Breast epithelium (tissue), 4 donors: Measurements from ENCODE around the gene SEC24C. TPM values are rescaled to one million over a fixed set of nuclear protein-coding genes. Genes with fewer than 3 reads are reported as not detected.

Experiments used
- DNase-seq, 2 donors: peaks; one replicate each; pipeline ENCODE4 v3.0.0-alpha.2; 2019; ENCODE audit warnings: low spot score in 2 of 2
- H3K27ac ChIP-seq, 2 donors: fragments of 200-600 bp; sonication (generic) in 1 of 2; one replicate each; pipeline ENCODE4 v1.5.1; 2016 to 2019; ENCODE audit warnings: mild to moderate bottlenecking in 1 of 2
- H3K27me3 ChIP-seq, 2 donors: fragments of 200-600 bp; sonication (generic) in 1 of 2; one replicate each; pipeline versions ENCODE4 v1.5.1 to v1.6.0; 2017 to 2019; ENCODE audit warnings: control low read depth in 1 of 2, mild to moderate bottlenecking in 1 of 2
- H3K36me3 ChIP-seq: fragments of 200-600 bp; one replicate; pipeline ENCODE4 v1.5.1; 2019
- H3K4me1 ChIP-seq, 2 donors: fragments of 200-600 bp; sonication (generic); one replicate each; pipeline ENCODE4 v1.5.1; 2016 to 2019; ENCODE audit warnings: control low read depth in 1 of 2
- H3K4me3 ChIP-seq, 3 donors: fragments of 200-600 bp; sonication (generic); 1 replicate in 2 of 3; 2 replicates in 1 of 3; pipeline ENCODE4 v1.5.1; 2016 to 2019; ENCODE audit warnings: mild to moderate bottlenecking in 3 of 3, moderate library complexity in 2 of 3
- H3K9me3 ChIP-seq, 2 donors: fragments of 200-600 bp; sonication (generic) in 1 of 2; one replicate each; pipeline ENCODE4 v1.5.1; 2016 to 2019; ENCODE audit warnings: control low read depth in 1 of 2
- POLR2A ChIP-seq: fragments of 450-650 bp; IDR thresholded peaks from one replicate; pipeline ENCODE4 v1.6.1; 2016; ENCODE audit warnings: antibody characterized with exemption, mild to moderate bottlenecking, moderate library complexity
- POLR2AphosphoS5 ChIP-seq, 3 donors: sonication (generic); formaldehyde crosslinking; IDR thresholded peaks; one replicate each; pipeline ENCODE4 v1.6.1; 2017; ENCODE audit warnings: antibody characterized with exemption in 3 of 3
- intact Hi-C: fragments of 100-400 bp; cut with DNase I; formaldehyde crosslinking; loops from one replicate; pipeline ENCODE4 v1.15.1; 2023; ENCODE audit warnings: low total_unique reads
- total RNA-seq, 3 donors: library from RNA; depleted of rRNA; stranded (reverse); fragments of >200 nt; gene quantifications; one replicate each; pipeline ENCODE4 v1.1.0, GENCODE V29; 2016
- TF ChIP-seq, protein P1 (sequence below), 3 donors: fragments of 450-650 bp; IDR thresholded peaks; one replicate each; pipeline ENCODE4 v1.5.1; 2016 to 2017; ENCODE audit warnings: antibody characterized with exemption in 3 of 3, mild to moderate bottlenecking in 3 of 3, moderate library complexity in 3 of 3

The SEC24C gene
- total RNA-seq, 3 donors from 2014 or later = 33.9 to 57.7 (median 50.1) TPM

DNA sequence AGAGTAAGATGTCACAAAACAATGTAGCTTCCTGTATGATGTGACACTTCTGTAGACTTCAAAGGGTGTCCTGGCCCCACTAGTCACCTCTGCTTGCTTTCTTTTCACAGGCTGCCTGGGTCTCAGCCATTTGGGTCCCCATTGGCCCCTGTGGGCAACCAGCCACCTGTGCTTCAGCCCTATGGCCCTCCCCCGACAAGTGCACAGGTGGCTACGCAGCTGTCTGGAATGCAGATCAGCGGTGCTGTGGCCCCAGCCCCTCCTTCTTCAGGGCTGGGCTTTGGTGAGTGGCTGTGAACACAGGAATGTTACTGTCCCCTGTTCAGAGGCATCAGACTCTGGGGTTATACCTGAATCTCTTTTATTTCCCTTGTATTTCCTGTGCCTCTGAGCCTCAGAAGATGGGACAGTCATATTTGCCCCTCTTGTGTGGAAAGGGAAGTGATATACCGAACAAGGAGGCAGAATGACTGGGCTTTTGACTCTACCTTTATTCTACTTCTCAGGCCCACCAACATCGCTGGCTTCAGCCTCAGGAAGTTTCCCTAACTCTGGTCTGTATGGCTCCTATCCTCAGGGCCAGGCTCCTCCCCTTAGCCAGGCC lies 15.4 kb downstream of the SEC24C start:
- TF ChIP-seq POLR2A = no peak
- TF ChIP-seq, protein P1, sequence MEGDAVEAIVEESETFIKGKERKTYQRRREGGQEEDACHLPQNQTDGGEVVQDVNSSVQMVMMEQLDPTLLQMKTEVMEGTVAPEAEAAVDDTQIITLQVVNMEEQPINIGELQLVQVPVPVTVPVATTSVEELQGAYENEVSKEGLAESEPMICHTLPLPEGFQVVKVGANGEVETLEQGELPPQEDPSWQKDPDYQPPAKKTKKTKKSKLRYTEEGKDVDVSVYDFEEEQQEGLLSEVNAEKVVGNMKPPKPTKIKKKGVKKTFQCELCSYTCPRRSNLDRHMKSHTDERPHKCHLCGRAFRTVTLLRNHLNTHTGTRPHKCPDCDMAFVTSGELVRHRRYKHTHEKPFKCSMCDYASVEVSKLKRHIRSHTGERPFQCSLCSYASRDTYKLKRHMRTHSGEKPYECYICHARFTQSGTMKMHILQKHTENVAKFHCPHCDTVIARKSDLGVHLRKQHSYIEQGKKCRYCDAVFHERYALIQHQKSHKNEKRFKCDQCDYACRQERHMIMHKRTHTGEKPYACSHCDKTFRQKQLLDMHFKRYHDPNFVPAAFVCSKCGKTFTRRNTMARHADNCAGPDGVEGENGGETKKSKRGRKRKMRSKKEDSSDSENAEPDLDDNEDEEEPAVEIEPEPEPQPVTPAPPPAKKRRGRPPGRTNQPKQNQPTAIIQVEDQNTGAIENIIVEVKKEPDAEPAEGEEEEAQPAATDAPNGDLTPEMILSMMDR (IDR thresholded peaks at IDR 0.05) = no peak
- no peak for TF ChIP-seq POLR2AphosphoS5 (IDR thresholded peaks at IDR 0.05)
- no peaks in the 10 kb centered on the region for H3K4me1 ChIP-seq
- no peaks in the 10 kb centered on the region for H3K9me3 ChIP-seq
- H3K36me3 ChIP-seq = peaks cover 12% of the 10 kb centered on the region
- no peak overlapping the region for H3K4me3 ChIP-seq
- intact Hi-C loops = no loop called here
- H3K27me3 ChIP-seq = no peaks in the 10 kb centered on the region
- no peak for DNase-seq
- peak overlapping the region in 1 of 2 donors; percentile 14 for H3K27ac ChIP-seq

DNA sequence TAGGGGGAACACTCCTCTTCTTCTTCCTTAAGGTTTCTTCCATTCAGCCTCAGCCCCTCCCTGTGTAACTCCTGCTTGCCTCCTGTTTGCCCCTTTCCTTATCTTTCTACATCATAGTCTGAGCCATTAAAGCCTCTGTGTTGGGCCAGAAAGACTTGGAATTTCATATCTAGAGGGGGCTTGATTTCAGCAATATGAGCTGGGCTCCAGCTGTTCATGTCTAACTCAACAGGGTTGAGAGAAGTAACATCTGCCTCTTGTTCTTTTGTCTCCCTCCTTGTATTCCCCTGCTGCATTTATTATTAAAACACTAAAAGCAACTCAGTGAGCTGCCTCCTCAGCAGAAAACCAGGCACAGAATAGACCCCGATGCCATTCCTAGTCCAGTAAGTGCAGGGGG lies 17.6 kb downstream of the SEC24C start:
- H3K27ac ChIP-seq = no peak overlapping the region
- no peak for DNase-seq
- TF ChIP-seq POLR2A (no peak), POLR2AphosphoS5 (IDR thresholded peaks at IDR 0.05) (no peak)
- TF ChIP-seq, protein P1 (IDR thresholded peaks at IDR 0.05) = no peak
- H3K36me3 ChIP-seq = peaks cover 23% of the 10 kb centered on the region
- intact Hi-C loops = no loop called here
- no peaks in the 10 kb centered on the region for H3K4me1 ChIP-seq
- no peak overlapping the region for H3K4me3 ChIP-seq
- no peaks in the 10 kb centered on the region for H3K9me3 ChIP-seq
- no peaks in the 10 kb centered on the region for H3K27me3 ChIP-seq

GRCh38 chr10:73762915-73763314 lies 18.7 kb downstream of the SEC24C start:
- H3K36me3 ChIP-seq = peaks cover 23% of the 10 kb centered on the region
- TF ChIP-seq, protein P1 (IDR thresholded peaks at IDR 0.05) = no peak
- TF ChIP-seq POLR2A (no peak), POLR2AphosphoS5 (IDR thresholded peaks at IDR 0.05) (no peak)
- no peaks in the 10 kb centered on the region for H3K27me3 ChIP-seq
- intact Hi-C loops = no loop called here
- H3K27ac ChIP-seq = no peak overlapping the region
- no peak overlapping the region for H3K4me3 ChIP-seq
- no peak for DNase-seq
- H3K9me3 ChIP-seq = no peaks in the 10 kb centered on the region
- H3K4me1 ChIP-seq = no peaks in the 10 kb centered on the region

DNA sequence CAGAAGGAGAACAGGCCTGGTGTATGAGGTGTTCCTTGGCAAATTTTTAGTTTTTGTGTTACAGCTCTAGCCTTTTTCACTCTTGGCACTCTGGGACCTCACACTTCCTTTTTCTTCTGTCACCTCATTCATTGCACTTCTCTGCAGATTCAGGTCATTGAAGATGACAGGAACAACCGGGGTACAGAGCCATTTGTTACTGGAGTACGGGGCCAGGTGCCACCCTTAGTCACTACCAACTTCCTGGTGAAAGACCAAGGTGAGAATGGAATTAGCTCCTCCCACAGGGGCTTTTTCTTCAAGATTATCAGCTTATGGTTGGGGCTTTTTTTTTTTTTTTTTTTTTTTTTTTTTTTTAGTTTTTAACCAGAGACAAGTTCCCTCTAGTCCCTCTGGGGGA lies 19.2 kb downstream of the SEC24C start:
- Histone ChIP-seq H3K4me3 (no peak overlapping the region), H3K27me3 (no peaks in the 10 kb centered on the region), H3K27ac (no peak overlapping the region), H3K9me3 (no peaks in the 10 kb centered on the region), H3K36me3 (peaks cover 23% of the 10 kb centered on the region), H3K4me1 (no peaks in the 10 kb centered on the region)
- no peak for DNase-seq
- TF ChIP-seq POLR2AphosphoS5 (IDR thresholded peaks at IDR 0.05) = no peak
- TF ChIP-seq POLR2A = no peak
- TF ChIP-seq, protein P1 (IDR thresholded peaks at IDR 0.05) = no peak
- intact Hi-C loops = no loop called here

GRCh38 chr10:73765066-73765465 lies 20.9 kb downstream of the SEC24C start:
- no peaks in the 10 kb centered on the region for H3K9me3 ChIP-seq
- intact Hi-C loops = no loop called here
- peaks cover 23% of the 10 kb centered on the region for H3K36me3 ChIP-seq

More at GRCh38 chr10:73765066-73765465, 20.9 kb downstream of the SEC24C start:
- H3K27me3 ChIP-seq = no peaks in the 10 kb centered on the region
- no peak overlapping the region for H3K4me3 ChIP-seq
- no peak for DNase-seq
- TF ChIP-seq POLR2A (no peak), POLR2AphosphoS5 (IDR thresholded peaks at IDR 0.05) (no peak)
- TF ChIP-seq, protein P1 (IDR thresholded peaks at IDR 0.05) = no peak
- no peak overlapping the region for H3K27ac ChIP-seq
- no peaks in the 10 kb centered on the region for H3K4me1 ChIP-seq
